Keratinocyte (primary cell): ENCODE results near the gene PHF14. TPM values are rescaled to one million over a fixed set of nuclear protein-coding genes. Genes with fewer than 3 reads are reported as not detected.

Experiments
- DNase-seq: peaks from one replicate; pipeline ENCODE4 v3.0.0-alpha.2; 2011; ENCODE audit warnings: low read depth, missing footprints, low spot score
- FAIRE-seq: peaks from 2 replicates; lab custom pipeline; 2011; peaks lifted over from hg19 to GRCh38; lab: Jason Lieb, UNC
- H2AFZ ChIP-seq: 2 replicates; pipeline ENCODE4 v1.6.0; 2012; ENCODE audit warnings: low read length, control low read depth, inconsistent platforms; ENCODE audit not compliant: control insufficient read depth
- H3K27ac ChIP-seq: 2 replicates; pipeline ENCODE4 v1.5.1; 2011; ENCODE audit warnings: low read length; ENCODE audit not compliant: control insufficient read depth, insufficient read depth
- H3K27me3 ChIP-seq: 3 replicates; pipeline ENCODE4 v1.6.0; 2011; ENCODE audit warnings: low read length; ENCODE audit not compliant: control insufficient read depth, insufficient read depth; ENCODE audit errors: extremely low read depth
- H3K36me3 ChIP-seq, 2 experiments: 2 replicates in 1 of 2; 3 replicates in 1 of 2; pipeline ENCODE4 v1.5.1; 2011; ENCODE audit warnings: low read length in 2 of 2, mild to moderate bottlenecking in 1 of 2; ENCODE audit not compliant: control insufficient read depth in 2 of 2, insufficient read depth in 2 of 2; ENCODE audit errors: extremely low read depth in 1 of 2
- H3K4me1 ChIP-seq: 3 replicates; pipeline ENCODE4 v1.5.1; 2011; ENCODE audit warnings: low read length; ENCODE audit not compliant: control insufficient read depth, insufficient read depth; ENCODE audit errors: extremely low read depth
- H3K4me2 ChIP-seq: 3 replicates; pipeline ENCODE4 v1.6.0; 2011; ENCODE audit warnings: low read depth, low read length; ENCODE audit not compliant: control insufficient read depth, insufficient read depth; ENCODE audit errors: extremely low read depth
- H3K4me3 ChIP-seq, 3 experiments: fragments of 200-600 bp in 1 of 3; sonication (generic) in 1 of 3; 2 replicates in 2 of 3; 3 replicates in 1 of 3; pipeline ENCODE4 v1.5.1; 2011 to 2016; ENCODE audit warnings: low read length in 3 of 3, mild to moderate bottlenecking in 3 of 3, control low read depth in 2 of 3, inconsistent platforms in 1 of 3, low read depth in 1 of 3, mixed read lengths in 1 of 3, mixed run types in 1 of 3, moderate library complexity in 1 of 3; ENCODE audit not compliant: control insufficient read depth in 2 of 3, insufficient read depth in 2 of 3; ENCODE audit errors: extremely low read depth in 1 of 3
- H3K79me2 ChIP-seq: 2 replicates; pipeline ENCODE4 v1.6.0; 2012; ENCODE audit warnings: low read length; ENCODE audit not compliant: control insufficient read depth, insufficient read depth
- H3K9ac ChIP-seq: 3 replicates; pipeline ENCODE4 v1.6.0; 2011; ENCODE audit warnings: low read length; ENCODE audit not compliant: control insufficient read depth, insufficient read depth; ENCODE audit errors: extremely low read depth
- H3K9me1 ChIP-seq: 3 replicates; pipeline ENCODE4 v1.6.0; 2011; ENCODE audit warnings: low read length; ENCODE audit not compliant: control insufficient read depth, insufficient read depth; ENCODE audit errors: extremely low read depth
- H3K9me3 ChIP-seq: 2 replicates; pipeline ENCODE4 v1.5.1; 2012; ENCODE audit warnings: low read depth, low read length; ENCODE audit not compliant: control insufficient read depth
- H4K20me1 ChIP-seq: 3 replicates; pipeline ENCODE4 v1.6.0; 2011; ENCODE audit warnings: low read length; ENCODE audit not compliant: control insufficient read depth, insufficient read depth; ENCODE audit errors: extremely low read depth
- EZH2 ChIP-seq: IDR thresholded peaks from one replicate; pipeline ENCODE4 v1.6.1; 2012; ENCODE audit warnings: inconsistent platforms, mild to moderate bottlenecking, low read length, moderate library complexity
- dilution Hi-C: fragments of 300-500 bp; cut with MboI; formaldehyde crosslinking; loops from one replicate; pipeline ENCODE4 v1.7.0; 2020; ENCODE audit warnings: low sequenced_read_pairs; ENCODE audit not compliant: extremely low pct_ligation_motif_present
- polyA plus RNA-seq, 5 experiments: library from polyadenylated mRNA; depleted of rRNA in 3 of 5; stranded (reverse) in 3 of 5; stranded (forward) in 1 of 5; unstranded in 1 of 5; fragments of >200 nt; gene quantifications; 1 replicate in 1 of 5; 2 replicates in 3 of 5; 3 replicates in 1 of 5; pipeline versions ENCODE4 v1.2.1 to v1.2.3, GENCODE V29; 2011 to 2012; ENCODE audit warnings: missing spikeins in 2 of 5, low read depth in 1 of 5, low replicate concordance in 1 of 5
- TF ChIP-seq, protein P1 (sequence below), 3 experiments: IDR thresholded peaks in 1 of 3; conservative IDR thresholded peaks in 1 of 3; optimal IDR thresholded peaks in 1 of 3; 2 replicates in 2 of 3; 3 replicates in 1 of 3; pipeline versions ENCODE3 to v1.5.1; 2011; ENCODE audit warnings: low read length in 3 of 3, mild to moderate bottlenecking in 3 of 3, moderate library complexity in 2 of 3, control low read depth in 1 of 3, inconsistent platforms in 1 of 3; ENCODE audit not compliant: insufficient read depth in 2 of 3; ENCODE audit errors: extremely low read depth in 1 of 3

Gene PHF14
- polyA plus RNA-seq, 1 donor (not counting 4 experiments of a cell fraction or from before 2014, with no cell fraction given), result 16.9 TPM

DNA sequence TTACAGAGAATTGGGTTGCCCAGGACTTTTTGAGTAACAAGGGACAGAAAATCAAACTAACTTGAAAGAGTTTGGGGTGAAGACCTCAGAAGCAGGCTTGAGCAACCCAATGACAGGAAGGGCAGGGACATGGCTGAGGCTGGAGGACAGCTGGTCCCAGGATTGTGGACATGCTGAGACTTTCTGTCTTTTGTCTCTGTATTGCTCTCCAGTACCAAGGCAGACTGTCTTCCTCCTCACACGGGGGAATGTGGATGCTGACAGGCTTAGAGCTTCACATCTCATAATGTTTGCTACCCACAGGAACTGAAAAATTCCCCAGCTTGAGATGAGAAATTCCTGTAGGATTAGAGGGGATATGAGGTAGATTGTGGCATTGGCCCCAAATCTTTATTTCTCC lies 229.6 kb downstream of the PHF14 start:
- no peak overlapping the region for H3K27ac ChIP-seq
- no peak overlapping the region for H2AFZ ChIP-seq
- H3K9me1 ChIP-seq, result no peaks in the 10 kb centered on the region
- H3K79me2 ChIP-seq, result no peaks in the 10 kb centered on the region
- no peak overlapping the region for H3K4me3 ChIP-seq
- no peaks in the 10 kb centered on the region for H3K9me3 ChIP-seq
- H3K4me1 ChIP-seq, result no peaks in the 10 kb centered on the region
- no peak for DNase-seq
- H4K20me1 ChIP-seq, result no peaks in the 10 kb centered on the region
- dilution Hi-C loops, result no loop called here
- no peak for FAIRE-seq
- H3K4me2 ChIP-seq, result no peak overlapping the region
- no peaks in the 10 kb centered on the region for H3K27me3 ChIP-seq
- no peaks in the 10 kb centered on the region for H3K36me3 ChIP-seq
- H3K9ac ChIP-seq, result no peak overlapping the region
- TF ChIP-seq EZH2, result no peak
- TF ChIP-seq, protein P1, sequence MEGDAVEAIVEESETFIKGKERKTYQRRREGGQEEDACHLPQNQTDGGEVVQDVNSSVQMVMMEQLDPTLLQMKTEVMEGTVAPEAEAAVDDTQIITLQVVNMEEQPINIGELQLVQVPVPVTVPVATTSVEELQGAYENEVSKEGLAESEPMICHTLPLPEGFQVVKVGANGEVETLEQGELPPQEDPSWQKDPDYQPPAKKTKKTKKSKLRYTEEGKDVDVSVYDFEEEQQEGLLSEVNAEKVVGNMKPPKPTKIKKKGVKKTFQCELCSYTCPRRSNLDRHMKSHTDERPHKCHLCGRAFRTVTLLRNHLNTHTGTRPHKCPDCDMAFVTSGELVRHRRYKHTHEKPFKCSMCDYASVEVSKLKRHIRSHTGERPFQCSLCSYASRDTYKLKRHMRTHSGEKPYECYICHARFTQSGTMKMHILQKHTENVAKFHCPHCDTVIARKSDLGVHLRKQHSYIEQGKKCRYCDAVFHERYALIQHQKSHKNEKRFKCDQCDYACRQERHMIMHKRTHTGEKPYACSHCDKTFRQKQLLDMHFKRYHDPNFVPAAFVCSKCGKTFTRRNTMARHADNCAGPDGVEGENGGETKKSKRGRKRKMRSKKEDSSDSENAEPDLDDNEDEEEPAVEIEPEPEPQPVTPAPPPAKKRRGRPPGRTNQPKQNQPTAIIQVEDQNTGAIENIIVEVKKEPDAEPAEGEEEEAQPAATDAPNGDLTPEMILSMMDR (optimal IDR thresholded peaks at IDR 0.05 in 1 of 3, IDR thresholded peaks at IDR 0.05 in 1 of 3, conservative IDR thresholded peaks at IDR 0.05 in 1 of 3; ENCODE audit: extremely low read depth in 1 of 3, insufficient read depth in 2 of 3, low read length in 3 of 3), result no peak

DNA sequence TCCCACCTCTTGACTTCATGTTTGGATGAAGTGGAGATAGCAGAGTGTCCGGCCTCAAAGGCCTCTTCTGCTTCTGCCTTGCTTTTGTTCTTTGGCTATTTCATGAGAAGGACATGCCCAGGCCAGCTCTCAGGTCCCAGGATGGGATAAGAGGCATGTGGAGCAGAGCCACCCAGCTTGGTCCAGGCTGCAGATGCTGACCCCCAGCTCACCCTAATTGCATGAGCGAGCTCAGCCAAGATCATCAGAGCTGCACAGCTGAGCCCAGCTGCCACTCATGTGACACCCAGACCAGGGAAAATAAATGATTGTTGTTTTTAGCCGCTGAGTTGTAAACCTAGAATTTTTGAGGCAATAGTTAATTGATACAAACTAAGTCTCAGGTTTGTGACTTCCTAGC lies 230.0 kb downstream of the PHF14 start:
- dilution Hi-C loops, result no loop called here
- no peak overlapping the region for H3K9ac ChIP-seq

More for the DNA sequence above, 230.0 kb downstream of the PHF14 start:
- Histone ChIP-seq H3K4me3 (no peak overlapping the region), H2AFZ (no peak overlapping the region), H3K4me1 (no peaks in the 10 kb centered on the region), H3K9me3 (no peaks in the 10 kb centered on the region), H3K27ac (no peak overlapping the region), H3K9me1 (no peaks in the 10 kb centered on the region), H3K4me2 (no peak overlapping the region), H4K20me1 (no peaks in the 10 kb centered on the region), H3K27me3 (no peaks in the 10 kb centered on the region), H3K79me2 (no peaks in the 10 kb centered on the region), H3K36me3 (no peaks in the 10 kb centered on the region)
- FAIRE-seq (no peak), DNase-seq (no peak)
- TF ChIP-seq EZH2, result no peak
- TF ChIP-seq, protein P1 (optimal IDR thresholded peaks at IDR 0.05 in 1 of 3, IDR thresholded peaks at IDR 0.05 in 1 of 3, conservative IDR thresholded peaks at IDR 0.05 in 1 of 3; ENCODE audit: extremely low read depth in 1 of 3, insufficient read depth in 2 of 3, low read length in 3 of 3), result no peak
